Spleen (tissue), 11 donors: ENCODE measurements around the gene APC. TPM values are rescaled to one million over a fixed set of nuclear protein-coding genes. Genes with fewer than 3 reads are reported as not detected.
A peak's percentile ranks its signal among the peaks of the same experiment; 100 is the strongest.

ENCODE experiments used
- DNase-seq: peaks from one replicate; pipeline ENCODE4 v3.0.0-alpha.2; 2020
- H3K27ac ChIP-seq, 8 donors: fragments of 200-600 bp; sonication (generic) in 7 of 8; 1 replicate in 4 of 8; 2 replicates in 4 of 8; pipeline versions ENCODE4 v1.5.0 to v1.8.0; 2016 to 2021; ENCODE audit warnings: inconsistent platforms in 4 of 8, mild to moderate bottlenecking in 4 of 8, moderate library complexity in 1 of 8
- H3K27me3 ChIP-seq, 7 donors: fragments of 200-600 bp; sonication (generic) in 6 of 7; replicated peaks in 1 of 7; 1 replicate in 4 of 7; 2 replicates in 3 of 7; pipeline versions ENCODE4 v1.5.0 to v1.8.0; 2016 to 2021; ENCODE audit warnings: inconsistent platforms in 3 of 7, mild to moderate bottlenecking in 1 of 7
- H3K36me3 ChIP-seq, 6 donors: fragments of 200-600 bp; sonication (generic) in 5 of 6; 1 replicate in 4 of 6; 2 replicates in 2 of 6; pipeline versions ENCODE4 v1.5.0 to v1.8.0; 2016 to 2021; ENCODE audit warnings: inconsistent platforms in 2 of 6
- H3K4me1 ChIP-seq, 6 donors: fragments of 200-600 bp; sonication (generic) in 5 of 6; 1 replicate in 3 of 6; 2 replicates in 3 of 6; pipeline versions ENCODE4 v1.5.0 to v1.8.0; 2016 to 2021; ENCODE audit warnings: inconsistent platforms in 3 of 6
- H3K4me3 ChIP-seq, 8 donors: fragments of 200-600 bp; sonication (generic) in 7 of 8; 1 replicate in 4 of 8; 2 replicates in 4 of 8; pipeline versions ENCODE4 v1.5.0 to v1.8.0; 2016 to 2021; ENCODE audit warnings: inconsistent platforms in 4 of 8, mild to moderate bottlenecking in 4 of 8, moderate library complexity in 2 of 8
- H3K9me3 ChIP-seq, 8 donors: fragments of 200-600 bp; sonication (generic) in 7 of 8; 1 replicate in 4 of 8; 2 replicates in 4 of 8; pipeline versions ENCODE4 v1.5.0 to v1.8.0; 2016 to 2021; ENCODE audit warnings: inconsistent platforms in 4 of 8
- CTCF ChIP-seq, 11 experiments: fragments of 200-600 bp in 7 of 11; fragments of 450-650 bp in 4 of 11; sonication (generic) in 4 of 11; IDR thresholded peaks in 8 of 11; conservative IDR thresholded peaks in 3 of 11; 1 replicate in 7 of 11; 2 replicates in 4 of 11; pipeline versions ENCODE4 v1.4.0 to v1.8.0; 2016 to 2021; ENCODE audit warnings: antibody characterized with exemption in 11 of 11, inconsistent platforms in 4 of 11, mild to moderate bottlenecking in 1 of 11
- POLR2A ChIP-seq, 3 donors: fragments of 450-650 bp; IDR thresholded peaks; one replicate each; pipeline ENCODE4 v1.5.1; 2017; ENCODE audit warnings: antibody characterized with exemption in 3 of 3, mild to moderate bottlenecking in 1 of 3
- POLR2AphosphoS5 ChIP-seq, 3 donors: sonication (generic); formaldehyde crosslinking; IDR thresholded peaks; one replicate each; pipeline ENCODE4 v1.5.1; 2017; ENCODE audit warnings: antibody characterized with exemption in 3 of 3
- WGBS, 5 donors: extraction: QIAGEN DNeasy Blood & Tissue Kit in 3 of 5; methylation state at CpG; one replicate each; pipeline versions ENCODE4 v1.1.5 to v1.1.7; 2013 to 2018; 5-methylcytosine and 5-hydroxymethylcytosine counted together
- intact Hi-C: fragments of 100-400 bp; cut with DNase I; formaldehyde crosslinking; loops from one replicate; pipeline ENCODE4 v1.15.0; 2023; ENCODE audit warnings: low total_unique reads
- polyA plus RNA-seq, 3 donors: library from polyadenylated mRNA; stranded (reverse); fragments of 200-250 nt; gene quantifications; one replicate each; pipeline ENCODE4 v1.2.1, GENCODE V29; 2013
- total RNA-seq, 7 donors: library from RNA; depleted of rRNA in 3 of 7; stranded (reverse); fragments of >200 nt in 3 of 7; fragmentation: NEBNext Ultra II Directional in 4 of 7; extraction: Animal tissue kit (Norgen Biotek cat#: 25700) in 4 of 7; gene quantifications; one replicate each; pipeline versions ENCODE4 v1.1.0 to v1.2.1, GENCODE V29; 2016 to 2021
- donor health status: healthy with polysubstance abuse.
- donor health status: DM: no; HTN: no; CAD: no; lungs with moderate emphysema.
- donor health status: DM: no; HTN: no; CAD: no.
- donor health status: Bipolar disorder and iron deficiency.
- donor health status: healthy.
- donor health status: DM: no; HTN: no; CAD: no.
- donor health status: DM: yes; HTN: yes; CAD: no.

The APC gene
- total and polyA plus RNA-seq, 10 donors = 2.1 to 83.0 (median 52.5) TPM

- 58 to 67% (median 64%) methylated on average over 7 of the region's 7 CpGs for WGBS, 5 donors
- no peak overlapping the region for H3K27ac ChIP-seq
- DNase-seq = no peak
- peaks cover 9 to 24% (median 19%) of the 10 kb centered on the region in 6 donors for H3K4me1 ChIP-seq
- no peaks in the 10 kb centered on the region for H3K27me3 ChIP-seq
- no peak overlapping the region for H3K4me3 ChIP-seq
- H3K36me3 ChIP-seq = no peaks in the 10 kb centered on the region
- TF ChIP-seq POLR2A (IDR thresholded peaks at IDR 0.05) (no peak), CTCF (IDR thresholded peaks at IDR 0.05 in 8 of 11, conservative IDR thresholded peaks at IDR 0.05 in 3 of 11) (no peak), POLR2AphosphoS5 (IDR thresholded peaks at IDR 0.05) (no peak)
- H3K9me3 ChIP-seq = no peaks in the 10 kb centered on the region
- intact Hi-C loops = no loop called here
These were observed 33.5 kb upstream of the APC start for GRCh38 chr5:112703866-112704820.

- 89 to 98% (median 92%) methylated on average over 4 of the region's 4 CpGs for WGBS, 5 donors
These were observed 31.2 kb upstream of the APC start for GRCh38 chr5:112706446-112707016.

GRCh38 chr5:112707187-112708102 is 30.2 kb upstream of the APC start:
- peak; percentile 99 for DNase-seq
- TF ChIP-seq POLR2A (IDR thresholded peaks at IDR 0.05) = peak in 1 of 3 donors; percentile 28
- peak; percentile 88 to 93 (median 92) for TF ChIP-seq POLR2AphosphoS5 (IDR thresholded peaks at IDR 0.05)
- no peak for TF ChIP-seq CTCF (IDR thresholded peaks at IDR 0.05 in 8 of 11, conservative IDR thresholded peaks at IDR 0.05 in 3 of 11)
- H3K27me3 ChIP-seq = no peaks in the 10 kb centered on the region
- WGBS, 5 donors = 3 to 6% (median 3%) methylated on average over 38 to 61 of the region's 61 CpGs
- H3K27ac ChIP-seq = peak overlapping the region; percentile 77 to 97 (median 92)
- intact Hi-C loops = no loop called here
- peaks cover 24 to 57% (median 45%) of the 10 kb centered on the region in 6 donors for H3K4me1 ChIP-seq
- no peaks in the 10 kb centered on the region for H3K36me3 ChIP-seq
- no peaks in the 10 kb centered on the region for H3K9me3 ChIP-seq
- peak overlapping the region; percentile 63 to 92 (median 80) for H3K4me3 ChIP-seq

More at GRCh38 chr5:112706446-112707016, 31.2 kb upstream of the APC start:
- Histone ChIP-seq H3K36me3 (no peaks in the 10 kb centered on the region), H3K27ac (peak overlapping the region in 5 of 8 donors; percentile 90 to 97 (median 95)), H3K4me3 (peak overlapping the region in 5 of 8 donors; percentile 72 to 92 (median 82)), H3K27me3 (no peaks in the 10 kb centered on the region), H3K9me3 (no peaks in the 10 kb centered on the region), H3K4me1 (peaks cover 24 to 48% (median 42%) of the 10 kb centered on the region in 6 donors)
- TF ChIP-seq CTCF (IDR thresholded peaks at IDR 0.05 in 8 of 11, conservative IDR thresholded peaks at IDR 0.05 in 3 of 11) = no peak
- TF ChIP-seq POLR2AphosphoS5 (IDR thresholded peaks at IDR 0.05) = no peak
- TF ChIP-seq POLR2A (IDR thresholded peaks at IDR 0.05) = no peak
- DNase-seq = no peak
- intact Hi-C loops = no loop called here
